ENCODE results near the gene BICRA. TPM values are rescaled to one million over a fixed set of nuclear protein-coding genes. Genes with fewer than 3 reads are reported as not detected.
"Not testable (repeated sequence)": the region's sequence is repeated elsewhere in the genome, so short reads cannot be mapped to it uniquely, and the experiment has no call there.

BICRA gene
- total RNA-seq, 1 donor from 2014 or later: 7.2 TPM

- DNase-seq (peak; percentile 24), ATAC-seq (ENCODE audit: poor library complexity) (no peak)
- intact Hi-C loops (cut with DNase I): no loop called here
Measured at GRCh38 chr19:47651132-47651531, 42.2 kb downstream of the BICRA start.

- DNase-seq (peak; percentile 32), ATAC-seq (ENCODE audit: poor library complexity) (no peak)
- intact Hi-C loops (cut with DNase I): no loop called here
Measured at GRCh38 chr19:47651691-47652090, 42.8 kb downstream of the BICRA start.

- DNase-seq: peak; percentile 39
- intact Hi-C loops (cut with DNase I): no loop called here
- no peak for ATAC-seq (ENCODE audit: poor library complexity)
Measured at GRCh38 chr19:47652285-47652684, 43.4 kb downstream of the BICRA start.

- ATAC-seq (ENCODE audit: poor library complexity) (no peak), DNase-seq (peak; percentile 8)
- intact Hi-C loops (cut with DNase I): no loop called here
Measured at GRCh38 chr19:47653856-47654255, 44.9 kb downstream of the BICRA start.

- intact Hi-C loops (cut with DNase I): no loop called here
- ATAC-seq (ENCODE audit: poor library complexity): no peak
- peak; percentile 6 for DNase-seq
Measured at GRCh38 chr19:47657719-47658118, 48.8 kb downstream of the BICRA start.

GRCh38 chr19:47658431-47659348, 49.8 kb downstream of the BICRA start:
- intact Hi-C loops (cut with DNase I): no loop called here
- DNase-seq: peak; percentile 22
- ATAC-seq (ENCODE audit: poor library complexity): no peak

GRCh38 chr19:47660435-47660832, 51.5 kb downstream of the BICRA start:
- DNase-seq (no peak), ATAC-seq (ENCODE audit: poor library complexity) (no peak)
- intact Hi-C loops (cut with DNase I): loop anchor here (5.0 kb wide), 1 partner anchor 38 kb away; no protein-coding TSS in a partner anchor

GRCh38 chr19:47661161-47661560, 52.2 kb downstream of the BICRA start:
- DNase-seq (peak; percentile 57), ATAC-seq (ENCODE audit: poor library complexity) (no peak)
- intact Hi-C loops (cut with DNase I): loop anchor here (5.0 kb wide), 1 partner anchor 39 kb away; no protein-coding TSS in a partner anchor

- no peak for ATAC-seq (ENCODE audit: poor library complexity)
- intact Hi-C loops (cut with DNase I): loop anchor here (5.0 kb wide), 1 partner anchor 39 kb away; no protein-coding TSS in a partner anchor
- DNase-seq: peak; percentile 33
Measured at GRCh38 chr19:47661611-47662010, 52.7 kb downstream of the BICRA start.

- ATAC-seq (ENCODE audit: poor library complexity): no peak
- DNase-seq: no peak
- intact Hi-C loops (cut with DNase I): loop anchor here (5.0 kb wide), 1 partner anchor 41 kb away; no protein-coding TSS in a partner anchor
Measured at GRCh38 chr19:47663435-47663910, 54.5 kb downstream of the BICRA start.

GRCh38 chr19:47663911-47664771, 55.2 kb downstream of the BICRA start:
- ATAC-seq (ENCODE audit: poor library complexity): peak; percentile 82
- peak; percentile 78 for DNase-seq
- intact Hi-C loops (cut with DNase I): loop anchor here (5.0 kb wide), 1 partner anchor 42 kb away; no protein-coding TSS in a partner anchor

- intact Hi-C loops (cut with DNase I); ATAC-seq (ENCODE audit: poor library complexity); DNase-seq: not testable (repeated sequence)
Measured at GRCh38 chr19:47668556-47668955, 59.6 kb downstream of the BICRA start.

- intact Hi-C loops (cut with DNase I): no loop called here
- DNase-seq (no peak), ATAC-seq (ENCODE audit: poor library complexity) (no peak)
Measured at GRCh38 chr19:47670736-47671135, 61.8 kb downstream of the BICRA start.

GRCh38 chr19:47671499-47671898, 62.6 kb downstream of the BICRA start:
- intact Hi-C loops (cut with DNase I): no loop called here
- ATAC-seq (ENCODE audit: poor library complexity): no peak
- DNase-seq: no peak

- no peak for DNase-seq
- intact Hi-C loops (cut with DNase I): no loop called here
- no peak for ATAC-seq (ENCODE audit: poor library complexity)
Measured at GRCh38 chr19:47673426-47673825, 64.5 kb downstream of the BICRA start.

GRCh38 chr19:47674548-47674947, 65.6 kb downstream of the BICRA start:
- intact Hi-C loops (cut with DNase I): no loop called here
- no peak for ATAC-seq (ENCODE audit: poor library complexity)
- DNase-seq: no peak

GRCh38 chr19:47675271-47675670, 66.3 kb downstream of the BICRA start:
- ATAC-seq (ENCODE audit: poor library complexity): no peak
- intact Hi-C loops (cut with DNase I): no loop called here
- peak; percentile 17 for DNase-seq

- intact Hi-C loops (cut with DNase I): no loop called here
- DNase-seq: no peak
- ATAC-seq (ENCODE audit: poor library complexity): no peak
Measured at GRCh38 chr19:47675859-47676258, 66.9 kb downstream of the BICRA start.

- ATAC-seq (ENCODE audit: poor library complexity) (no peak), DNase-seq (no peak)
- intact Hi-C loops (cut with DNase I): no loop called here
Measured at GRCh38 chr19:47676811-47677210, 67.9 kb downstream of the BICRA start.

All from Right ventricle myocardium superior (tissue), 1 donor.